ENCODE measurements around the gene SPRED2.
A peak's percentile ranks its signal among the peaks of the same experiment; 100 is the strongest.

Gene SPRED2

DNA sequence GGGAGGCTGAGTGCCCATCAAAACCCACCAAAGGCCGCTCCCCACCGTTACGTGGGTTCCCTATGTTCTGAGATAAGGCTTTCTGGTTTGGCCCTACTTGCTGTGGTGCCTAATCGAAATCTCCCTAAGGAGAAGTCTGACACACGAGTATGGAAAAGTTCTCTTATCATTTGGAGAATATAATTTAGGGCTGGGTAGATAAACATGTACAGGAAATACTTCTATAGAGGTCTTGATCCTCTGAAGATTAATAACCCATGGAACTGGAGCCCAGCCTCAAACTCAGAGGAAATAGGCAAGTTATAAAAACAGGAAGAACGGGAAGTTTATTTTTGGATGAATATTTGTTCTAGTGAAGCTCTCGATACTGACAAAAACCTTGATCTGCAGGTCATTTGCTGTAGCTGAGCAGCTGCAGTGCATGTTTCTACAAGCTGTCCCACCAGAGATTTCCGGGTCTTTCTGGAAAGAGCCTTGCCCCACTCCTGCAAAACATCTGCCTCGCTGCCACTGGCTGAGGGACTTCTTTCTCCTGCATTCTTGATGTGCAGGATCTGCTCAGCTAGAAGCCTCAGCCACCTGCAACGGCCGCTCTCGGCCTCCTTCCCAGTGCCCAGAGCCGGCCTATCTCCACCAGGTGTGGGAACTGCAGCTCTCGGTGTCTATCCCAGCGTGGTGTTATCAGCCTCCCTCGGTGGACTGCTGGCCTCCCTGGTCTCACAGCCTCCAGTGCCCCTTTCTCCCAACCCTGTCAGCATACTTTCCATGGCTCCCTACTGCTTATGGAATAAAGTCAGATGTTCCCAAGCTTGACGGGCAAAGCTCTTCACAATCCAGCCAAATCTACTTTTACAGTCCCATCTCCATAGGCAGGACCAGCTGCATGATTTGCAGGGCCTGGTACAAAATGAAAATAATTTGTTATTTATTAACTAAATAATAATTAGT, 48.6 kb downstream of the SPRED2 start:
- no peak for DNase-seq (ENCODE audit: low read depth)

DNA sequence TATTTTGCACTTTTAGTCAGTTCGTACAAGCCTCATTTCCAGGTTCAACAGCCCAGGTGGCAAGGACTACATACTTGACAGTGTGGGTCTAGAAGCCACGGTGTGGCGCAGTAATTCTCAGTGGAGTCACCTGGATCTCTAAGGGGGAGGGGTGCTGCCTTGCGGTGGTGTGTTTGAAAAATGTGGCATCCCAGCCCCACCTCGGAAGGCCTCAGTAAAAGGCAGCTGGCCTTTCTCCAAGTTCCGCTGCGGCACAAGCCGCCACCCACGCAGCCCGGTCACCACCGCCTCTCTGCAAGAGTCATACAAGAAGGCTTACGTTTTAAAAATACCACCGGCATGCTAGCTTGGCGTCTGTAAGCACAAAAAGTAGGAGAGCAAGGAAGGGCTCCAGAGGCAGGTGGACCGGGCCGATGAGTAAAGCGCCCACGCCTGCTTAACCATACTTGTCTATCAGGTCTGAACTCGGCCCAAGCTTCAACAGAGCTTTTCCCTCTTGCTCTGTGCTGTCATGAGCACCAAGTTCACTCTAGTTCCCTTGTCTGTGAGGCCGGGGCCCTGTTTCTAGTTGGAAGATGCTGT, 49.5 kb downstream of the SPRED2 start:
- peak; percentile 77 for DNase-seq (ENCODE audit: low read depth)

GRCh38 chr2:65382323-65382722, 50.1 kb downstream of the SPRED2 start:
- DNase-seq (ENCODE audit: low read depth), result no peak

DNA sequence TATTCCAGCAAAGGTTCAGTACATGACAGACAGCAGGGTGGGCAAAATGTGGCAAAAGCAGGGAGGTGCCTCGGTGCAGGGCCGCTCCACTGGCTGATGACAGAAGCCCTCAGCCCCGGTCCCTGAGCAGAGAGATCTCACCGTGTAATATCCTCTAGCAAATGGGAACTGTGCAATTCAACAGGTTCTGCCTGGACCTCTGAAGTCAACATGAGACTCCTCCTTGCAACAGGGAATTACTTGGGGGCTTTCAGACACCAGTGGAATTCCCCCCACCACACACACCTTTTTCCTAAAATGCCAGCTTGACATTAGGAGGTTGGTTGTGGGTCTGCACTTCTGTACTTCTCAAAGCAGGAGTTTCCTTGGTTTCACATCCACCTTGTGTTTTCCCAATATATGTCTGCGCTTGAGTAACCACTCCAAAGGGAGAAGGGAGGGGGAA, 50.8 kb downstream of the SPRED2 start:
- no peak for DNase-seq (ENCODE audit: low read depth)

- DNase-seq (ENCODE audit: low read depth), result no peak
Observed at GRCh38 chr2:65380255-65380654, 52.1 kb downstream of the SPRED2 start.

DNA sequence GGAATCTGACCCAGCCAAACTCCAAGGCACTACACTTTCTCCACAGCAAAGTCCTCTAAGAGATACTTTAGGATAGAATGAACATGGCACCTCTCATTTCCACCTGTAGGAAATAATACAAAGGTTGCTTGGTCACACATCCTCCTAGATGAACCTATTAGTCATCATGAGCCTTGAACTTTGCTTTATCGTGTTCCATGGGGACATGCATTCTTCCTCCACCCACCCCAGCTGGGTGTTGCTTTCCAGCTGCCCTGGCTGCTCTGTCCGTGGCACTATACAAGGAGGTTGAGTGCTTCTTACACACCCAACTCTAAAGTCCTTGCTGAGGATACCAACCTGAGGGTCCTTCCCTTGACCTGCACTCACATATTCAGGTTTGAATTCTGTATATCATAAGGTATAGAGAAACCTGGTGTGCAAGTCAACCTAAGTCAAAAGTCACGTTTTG, 52.7 kb downstream of the SPRED2 start:
- DNase-seq (ENCODE audit: low read depth), result no peak

DNA sequence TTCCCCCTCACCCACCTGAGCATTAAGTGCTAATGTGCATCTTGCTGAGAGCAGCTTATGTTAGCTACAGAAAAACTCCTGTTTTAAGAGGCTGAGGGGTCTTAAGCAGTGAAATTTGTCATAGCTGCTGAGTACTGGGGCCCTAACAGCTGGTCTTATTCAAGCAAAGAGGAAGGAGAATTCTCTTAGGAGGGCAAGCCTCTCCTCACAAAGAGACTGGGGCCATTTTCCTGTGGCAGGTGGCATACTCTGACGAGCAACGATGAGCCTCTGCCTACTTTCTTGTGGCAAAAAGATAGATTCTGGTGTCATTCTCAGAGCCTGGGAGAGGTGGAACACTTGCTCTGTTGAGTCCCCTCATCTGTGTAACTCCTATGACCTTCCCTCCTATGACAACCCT, 53.2 kb downstream of the SPRED2 start:
- DNase-seq (ENCODE audit: low read depth), result no peak

DNA sequence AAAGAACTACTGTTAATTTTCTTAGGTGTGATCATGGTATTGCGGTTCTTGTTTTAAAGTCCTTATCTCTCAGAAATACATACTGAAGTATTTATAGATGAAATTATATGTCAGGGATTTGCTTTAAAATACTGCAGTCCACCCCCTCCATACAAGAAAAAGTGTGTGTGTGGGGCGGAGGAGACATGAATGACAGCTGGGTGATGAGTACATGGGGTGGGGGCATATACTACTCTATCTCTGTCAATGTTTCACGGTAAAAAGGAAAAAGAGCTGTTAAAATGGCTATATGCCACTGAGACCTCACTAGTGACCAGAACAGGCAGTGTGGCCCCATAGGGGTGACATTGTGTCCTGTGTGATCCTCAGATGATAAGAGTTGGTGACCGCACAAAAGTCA, 54.1 kb downstream of the SPRED2 start:
- no peak for DNase-seq (ENCODE audit: low read depth)

- DNase-seq (ENCODE audit: low read depth), result no peak
Observed at GRCh38 chr2:65377556-65378192, 54.7 kb downstream of the SPRED2 start.

DNA sequence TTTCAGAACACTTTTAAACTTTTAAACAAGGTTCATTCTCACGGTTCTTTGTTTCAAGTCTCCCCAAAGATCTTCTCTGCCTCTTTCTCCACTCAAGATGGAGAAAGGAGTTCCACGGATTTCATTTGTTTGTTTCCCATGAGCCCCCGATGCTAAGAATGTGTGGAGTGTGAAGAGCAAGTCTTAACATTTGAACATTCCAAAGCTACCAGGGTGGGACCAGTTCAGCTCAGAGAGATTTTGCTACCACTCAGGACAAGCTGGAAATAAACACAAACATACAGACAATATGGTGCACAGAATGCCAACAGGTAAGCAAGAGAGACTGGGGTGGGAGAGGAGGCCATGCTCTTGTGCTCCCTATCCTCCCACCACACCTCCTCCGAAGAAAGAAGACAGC, 56.7 kb downstream of the SPRED2 start:
- no peak for DNase-seq (ENCODE audit: low read depth)

- DNase-seq (ENCODE audit: low read depth), result no peak
Observed at GRCh38 chr2:65374999-65375398, 57.4 kb downstream of the SPRED2 start.

DNA sequence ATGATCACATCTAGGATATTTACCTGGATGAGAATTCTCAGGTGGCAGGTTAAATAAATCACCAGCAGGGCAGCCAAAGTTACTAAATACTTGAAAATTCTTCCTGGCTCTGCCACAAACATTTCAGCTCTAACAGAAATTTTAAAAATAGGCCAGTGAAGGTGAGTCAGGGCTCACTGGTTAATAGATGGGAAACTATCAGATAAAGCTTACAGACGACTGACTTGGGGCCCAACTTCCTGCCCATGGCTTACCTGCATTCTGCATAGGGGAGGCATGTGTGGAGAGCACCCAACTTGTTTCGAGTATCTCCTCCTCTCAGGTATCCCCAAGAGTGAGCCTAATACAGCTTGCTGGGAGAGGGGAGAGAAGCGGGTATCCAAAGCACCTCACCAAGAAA, 57.8 kb downstream of the SPRED2 start:
- no peak for DNase-seq (ENCODE audit: low read depth)

DNA sequence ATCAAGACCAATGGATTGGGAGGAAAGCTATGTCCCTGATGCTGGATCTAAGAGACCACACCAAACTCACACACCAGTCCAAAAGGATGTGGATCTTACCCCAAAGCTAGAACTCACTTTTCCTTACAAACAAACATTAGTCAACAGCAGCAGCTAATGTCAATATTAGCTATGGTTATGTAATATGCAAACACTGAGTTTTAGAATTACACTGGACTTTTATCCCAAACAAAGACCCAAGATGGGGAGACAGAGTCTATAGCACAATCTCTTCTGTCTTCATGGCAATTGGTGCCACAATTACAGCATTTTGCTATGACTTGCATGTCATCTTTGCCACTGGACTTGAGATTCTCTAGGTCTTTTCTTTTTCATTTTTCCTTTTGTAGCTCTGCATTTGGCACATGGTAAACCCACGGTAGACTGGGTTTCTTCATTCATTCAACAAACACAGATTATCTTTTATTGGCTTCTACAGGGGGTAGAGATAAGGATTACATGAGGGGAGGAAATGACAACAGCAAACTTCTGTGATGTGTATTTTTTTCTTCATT, 59.0 kb downstream of the SPRED2 start:
- no peak for DNase-seq (ENCODE audit: low read depth)

- DNase-seq (ENCODE audit: low read depth), result no peak
Observed at GRCh38 chr2:65372619-65373018, 59.8 kb downstream of the SPRED2 start.

DNA sequence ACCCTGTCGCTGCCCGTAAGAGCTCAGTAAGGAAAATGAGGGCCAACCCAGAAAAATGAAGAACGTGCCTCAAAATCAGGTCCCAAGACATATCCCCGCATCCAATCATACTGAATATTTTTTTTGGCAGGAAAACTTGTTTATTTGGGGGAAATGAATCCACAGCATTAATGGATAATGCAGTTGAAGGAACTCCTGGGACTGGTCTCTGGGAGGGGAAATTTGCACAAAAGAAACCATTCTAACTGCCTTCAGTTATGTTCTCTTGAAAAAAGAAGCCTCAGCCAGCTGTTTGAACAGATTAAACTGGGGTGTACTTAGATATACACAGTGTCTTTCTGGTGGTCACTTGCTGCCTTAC, 61.3 kb downstream of the SPRED2 start:
- no peak for DNase-seq (ENCODE audit: low read depth)

DNA sequence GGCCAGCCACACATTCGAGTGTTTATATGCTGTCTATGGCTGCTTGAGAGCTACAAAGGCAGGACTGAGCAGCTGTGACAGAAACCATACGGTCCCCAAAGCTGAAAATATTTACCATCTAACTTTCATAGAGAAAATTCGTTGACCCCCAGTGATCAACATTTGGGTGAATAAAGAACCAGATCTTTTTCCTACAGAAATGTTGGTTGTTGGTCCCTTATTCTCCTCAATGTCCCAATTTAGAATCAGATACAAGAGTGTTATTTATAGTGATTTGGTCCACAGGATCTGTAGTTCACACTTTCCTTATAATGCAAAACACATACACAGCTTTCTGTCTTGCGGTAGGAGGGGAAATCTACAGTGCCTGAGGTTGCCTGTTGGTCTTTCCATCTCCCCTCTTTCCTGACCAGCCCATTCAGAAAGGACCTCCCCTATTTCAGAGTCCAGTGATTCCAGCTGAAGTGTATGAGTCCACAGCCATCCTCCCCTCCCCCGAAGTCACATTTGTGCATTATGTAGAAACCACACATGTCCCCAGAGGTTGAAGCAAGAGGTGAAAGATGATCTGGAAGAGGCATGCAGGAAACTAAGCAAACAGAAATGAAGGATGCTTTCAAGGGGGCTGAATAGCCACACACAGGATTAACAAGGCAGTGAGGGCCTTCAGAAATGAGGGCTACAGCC, 61.9 kb downstream of the SPRED2 start:
- no peak for DNase-seq (ENCODE audit: low read depth)

DNA sequence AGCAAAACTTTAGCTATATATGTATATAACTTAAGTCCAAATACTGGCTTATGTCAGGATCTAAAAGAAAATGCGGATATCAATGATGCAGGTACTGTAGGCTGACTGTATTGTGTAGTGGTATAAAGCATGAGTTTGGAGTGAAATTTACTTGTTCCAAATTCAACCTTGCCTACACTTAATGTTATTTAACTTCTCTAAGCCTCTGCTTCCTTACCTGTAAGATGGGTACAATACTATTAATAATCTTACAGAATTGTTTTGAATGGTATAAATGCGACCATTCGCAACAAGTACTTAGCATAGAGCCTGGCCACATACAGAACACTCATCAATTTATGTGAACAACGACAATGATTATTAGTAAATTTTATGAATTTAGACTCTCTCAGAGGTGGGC, 62.4 kb downstream of the SPRED2 start:
- no peak for DNase-seq (ENCODE audit: low read depth)

GRCh38 chr2:65369574-65369973, 62.8 kb downstream of the SPRED2 start:
- DNase-seq (ENCODE audit: low read depth), result no peak

DNA sequence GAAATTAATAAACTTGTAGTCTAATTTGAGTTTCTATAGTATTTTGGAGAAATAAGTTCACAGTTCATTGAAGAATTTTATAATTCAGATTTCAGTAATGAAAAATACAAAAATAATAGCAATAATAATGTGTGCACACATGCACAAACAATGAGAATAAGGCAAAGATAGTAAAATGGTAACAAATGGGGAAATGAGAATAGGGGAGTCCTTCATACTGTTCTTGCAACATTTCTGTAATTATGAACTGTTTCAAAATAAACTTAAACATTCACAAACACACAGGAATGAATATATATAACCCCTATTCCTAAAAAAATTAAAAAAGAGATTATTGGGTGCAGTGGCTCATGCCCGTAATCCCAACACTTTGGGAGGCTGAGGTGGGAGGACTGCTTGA, 63.9 kb downstream of the SPRED2 start:
- DNase-seq (ENCODE audit: low read depth), result no peak

DNA sequence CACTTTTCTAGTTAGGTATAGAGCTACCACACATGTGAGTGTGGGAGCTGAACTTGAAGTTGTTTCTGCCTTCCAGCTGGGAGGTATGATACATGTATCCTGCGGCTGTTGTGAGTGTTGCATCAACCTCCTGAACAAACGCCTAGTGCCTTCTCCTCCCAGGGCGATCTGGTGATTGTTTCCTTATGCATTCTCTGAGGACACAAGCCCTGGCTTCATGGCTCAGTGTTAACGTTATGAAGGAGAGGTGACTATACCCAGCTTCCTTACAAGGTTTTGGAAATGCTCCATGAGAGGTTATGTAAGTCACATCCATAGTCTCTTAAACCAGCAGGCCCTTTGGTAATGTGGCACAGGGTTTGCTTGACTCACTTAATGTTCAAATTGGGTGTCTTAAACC, 64.9 kb downstream of the SPRED2 start:
- no peak for DNase-seq (ENCODE audit: low read depth)

DNA sequence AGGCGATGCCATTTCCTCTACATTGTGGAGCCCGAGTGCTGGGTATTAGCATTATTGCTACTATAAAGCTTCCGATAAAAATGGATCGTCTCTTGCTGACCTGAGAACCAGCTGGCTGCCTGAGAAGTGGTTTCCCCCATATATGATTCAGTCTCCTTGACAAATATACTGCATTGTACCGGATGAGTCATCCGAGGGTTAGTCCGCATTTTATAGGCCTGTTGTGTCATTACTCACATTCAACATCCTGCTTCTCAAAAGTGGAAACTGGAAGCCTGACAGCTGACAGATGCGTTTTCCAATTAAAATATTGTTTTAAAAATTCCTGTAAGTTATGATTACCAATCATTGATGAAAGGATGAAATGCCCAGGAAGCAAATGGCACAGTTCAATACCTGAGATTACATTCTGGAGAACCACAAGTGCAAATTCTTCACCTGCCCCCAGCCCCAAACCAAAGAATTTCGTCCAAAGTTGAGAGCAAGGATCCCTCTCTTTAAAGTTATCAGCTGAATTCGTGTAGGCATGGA, 65.7 kb downstream of the SPRED2 start:
- no peak for DNase-seq (ENCODE audit: low read depth)
